Skeletal muscle tissue (tissue), 4 donors: ENCODE results near the gene IL17RA. TPM values are rescaled to one million over a fixed set of nuclear protein-coding genes. Genes with fewer than 3 reads are reported as not detected.
"Not testable (repeated sequence)": the region's sequence is repeated elsewhere in the genome, so short reads cannot be mapped to it uniquely, and the experiment has no call there.

Source experiments
- H3K27ac ChIP-seq: one replicate; pipeline ENCODE4 v1.7.0; 2013; ENCODE audit warnings: mild to moderate bottlenecking, low read depth, low read length, inconsistent platforms
- H3K27me3 ChIP-seq, 3 donors: one replicate each; pipeline ENCODE4 v1.7.0; 2013; ENCODE audit warnings: low read length in 3 of 3; ENCODE audit not compliant: control insufficient read depth in 3 of 3, insufficient read depth in 3 of 3
- H3K36me3 ChIP-seq, 3 donors: one replicate each; pipeline ENCODE4 v1.7.0; 2013; ENCODE audit warnings: low read length in 3 of 3; ENCODE audit not compliant: control insufficient read depth in 3 of 3, insufficient read depth in 3 of 3
- H3K4me1 ChIP-seq, 3 donors: one replicate each; pipeline ENCODE4 v1.7.0; 2013; ENCODE audit warnings: low read length in 3 of 3, mild to moderate bottlenecking in 3 of 3; ENCODE audit not compliant: control insufficient read depth in 3 of 3, insufficient read depth in 3 of 3
- H3K4me3 ChIP-seq, 3 donors: one replicate each; pipeline ENCODE4 v1.7.0; 2013; ENCODE audit warnings: low read length in 3 of 3
- H3K9ac ChIP-seq, 3 donors: one replicate each; pipeline ENCODE4 v1.7.0; 2013; ENCODE audit warnings: low read length in 3 of 3, mild to moderate bottlenecking in 3 of 3, moderate library complexity in 2 of 3, low read depth in 1 of 3
- H3K9me3 ChIP-seq, 3 donors: one replicate each; pipeline ENCODE4 v1.7.0; 2013; ENCODE audit warnings: low read length in 3 of 3; ENCODE audit not compliant: control insufficient read depth in 3 of 3
- total RNA-seq: library from RNA; depleted of rRNA; stranded (reverse); fragments of >200 nt; gene quantifications from one replicate; pipeline ENCODE4 v1.2.3, GENCODE V29; 2014
- donor health status: Osteomylitis.

Gene IL17RA
- total RNA-seq = 3.1 TPM

GRCh38 chr22:17084554-17085276 lies at the start of gene IL17RA:
Gene IL17RA (plus strand): TSS chr22:17085000. CDS start chr22:17085092, 92 bp downstream.
- H3K4me1 ChIP-seq = peaks cover 4 to 11% (median 7%) of the 10 kb centered on the region in 3 donors
- no peaks in the 10 kb centered on the region for H3K36me3 ChIP-seq
- peak within 1 kb of the TSS; percentile 62 to 80 (median 66) for H3K9ac ChIP-seq
- peaks cover 0 to 21% (median 10%) of the 10 kb centered on the region in 3 donors for H3K27me3 ChIP-seq
- peak within 1 kb of the TSS; percentile 56 for H3K27ac ChIP-seq
- peak within 1 kb of the TSS; percentile 67 to 72 (median 70) for H3K4me3 ChIP-seq
- no peaks in the 10 kb centered on the region for H3K9me3 ChIP-seq

- Histone ChIP-seq H3K27ac (no peak overlapping the region), H3K4me1 (peaks cover 0 to 3% (median 3%) of the 10 kb centered on the region in 3 donors), H3K27me3 (peaks cover 0 to 4% (median 3%) of the 10 kb centered on the region in 3 donors), H3K9ac (peak overlapping the region in 1 of 3 donors; percentile 16), H3K36me3 (no peaks in the 10 kb centered on the region), H3K4me3 (no peak overlapping the region), H3K9me3 (no peaks in the 10 kb centered on the region)
Observed at GRCh38 chr22:17035246-17035645, 49.6 kb upstream of the IL17RA start.

- not testable (repeated sequence) for H3K9me3 ChIP-seq, H3K27me3 ChIP-seq, H3K4me1 ChIP-seq, H3K27ac ChIP-seq, H3K36me3 ChIP-seq
- Histone ChIP-seq H3K4me3 (peak overlapping the region; percentile 43 to 69 (median 52)), H3K9ac (peak overlapping the region; percentile 33 to 77 (median 38))
Observed at GRCh38 chr22:17035976-17036841, 48.6 kb upstream of the IL17RA start.

GRCh38 chr22:17036842-17037711 lies 47.7 kb upstream of the IL17RA start:
- H3K36me3 ChIP-seq, H3K9me3 ChIP-seq, H3K27me3 ChIP-seq, H3K4me1 ChIP-seq, H3K27ac ChIP-seq: not testable (repeated sequence)
- Histone ChIP-seq H3K4me3 (peak overlapping the region; percentile 52 to 72 (median 56)), H3K9ac (peak overlapping the region in 2 of 3 donors; percentile 45 to 77)

GRCh38 chr22:17043521-17043920 lies 41.3 kb upstream of the IL17RA start:
- H3K27ac ChIP-seq = no peak overlapping the region
- H3K27me3 ChIP-seq = no peaks in the 10 kb centered on the region
- no peaks in the 10 kb centered on the region for H3K9me3 ChIP-seq
- H3K36me3 ChIP-seq = peaks cover 0 to 5% (median 0%) of the 10 kb centered on the region in 3 donors
- no peaks in the 10 kb centered on the region for H3K4me1 ChIP-seq
- no peak overlapping the region for H3K4me3 ChIP-seq
- H3K9ac ChIP-seq = no peak overlapping the region

- Histone ChIP-seq H3K9me3 (no peaks in the 10 kb centered on the region), H3K4me1 (no peaks in the 10 kb centered on the region), H3K36me3 (peaks cover 0 to 9% (median 0%) of the 10 kb centered on the region in 3 donors), H3K9ac (no peak overlapping the region), H3K27ac (no peak overlapping the region), H3K27me3 (no peaks in the 10 kb centered on the region), H3K4me3 (no peak overlapping the region)
Observed at GRCh38 chr22:17046566-17047348, 38.0 kb upstream of the IL17RA start.

- Histone ChIP-seq H3K9ac (no peak overlapping the region), H3K9me3 (no peaks in the 10 kb centered on the region), H3K4me3 (no peak overlapping the region), H3K4me1 (no peaks in the 10 kb centered on the region), H3K27ac (no peak overlapping the region), H3K27me3 (no peaks in the 10 kb centered on the region), H3K36me3 (peaks cover 0 to 9% (median 0%) of the 10 kb centered on the region in 3 donors)
Observed at GRCh38 chr22:17047656-17048055, 37.1 kb upstream of the IL17RA start.

- Histone ChIP-seq H3K4me3 (no peak overlapping the region), H3K9ac (no peak overlapping the region), H3K36me3 (peaks cover 3 to 5% (median 4%) of the 10 kb centered on the region in 3 donors), H3K27ac (no peak overlapping the region), H3K4me1 (peaks cover 0 to 3% (median 0%) of the 10 kb centered on the region in 3 donors), H3K9me3 (no peaks in the 10 kb centered on the region), H3K27me3 (no peaks in the 10 kb centered on the region)
Observed at GRCh38 chr22:17056058-17056457, 28.7 kb upstream of the IL17RA start.

GRCh38 chr22:17056807-17057206 lies 28.0 kb upstream of the IL17RA start:
- no peaks in the 10 kb centered on the region for H3K9me3 ChIP-seq
- peaks cover 3 to 5% (median 4%) of the 10 kb centered on the region in 3 donors for H3K36me3 ChIP-seq
- H3K4me1 ChIP-seq = peaks cover 0 to 3% (median 0%) of the 10 kb centered on the region in 3 donors
- no peak overlapping the region for H3K27ac ChIP-seq
- no peak overlapping the region for H3K9ac ChIP-seq
- H3K4me3 ChIP-seq = no peak overlapping the region
- H3K27me3 ChIP-seq = peaks cover 0 to 3% (median 0%) of the 10 kb centered on the region in 3 donors
